HCT116 (cell line): ENCODE results near the gene SEC61A1. TPM values are rescaled to one million over a fixed set of nuclear protein-coding genes. Genes with fewer than 3 reads are reported as not detected.

Experiments
- ATAC-seq: fragments of 200-7000 bp; cut with Tn5 transposase; 2 replicates; pipeline ENCODE4 v1.9.1; 2020; ENCODE audit warnings: mild to moderate bottlenecking, moderate library complexity
- BruUV-seq: library from RNA; stranded (reverse); fragments of 400-500 nt; replicated peaks from 2 replicates; lab custom pipeline; 2021; lab: Mats Ljungman, UMichigan
- CTCF ChIA-PET: fragments of 300-600 bp; sonication (Branson Sonifier 250); formaldehyde crosslinking; loops from one replicate; lab custom pipeline; 2021; ENCODE audit warnings: antibody characterized with exemption; lab: Charles Lee
- POLR2A ChIA-PET: fragments of 300-600, 350-600 bp; sonication (Branson Sonifier 250); formaldehyde crosslinking; loops from one replicate; lab custom pipeline; 2021; ENCODE audit warnings: antibody characterized with exemption; lab: Charles Lee
- RAD21 ChIA-PET, 2 experiments: fragments of 300-600 bp; sonication (Branson Sonifier 250); formaldehyde crosslinking; loops; one replicate each; lab custom pipeline; 2023; ENCODE audit warnings: low total read pairs in 2 of 2; ENCODE audit not compliant: uncharacterized antibody in 2 of 2, unreplicated experiment in 2 of 2, low non-redundant PET in 1 of 2; lab: Charles Lee
- DNase-seq: peaks from one replicate; pipeline ENCODE4 v3.0.0-alpha.2; 2010; ENCODE audit warnings: low read depth, low spot score
- H2AFZ ChIP-seq: fragments of 200-600 bp; shearing (Covaris generic), sonication (generic); 2 replicates; pipeline ENCODE4 v1.6.1; 2017; ENCODE audit warnings: low read depth, mixed run types, mixed read lengths, antibody characterized with exemption, low read length; ENCODE audit not compliant: poor library complexity, severe bottlenecking
- H3K27ac ChIP-seq: 2 replicates; pipeline ENCODE4 v1.5.1; 2012; ENCODE audit warnings: low read depth, low read length
- H3K27me3 ChIP-seq: fragments of 200-600 bp; sonication (generic); 2 replicates; pipeline ENCODE4 v1.6.1; 2016; ENCODE audit warnings: mixed run types, low read length, mixed read lengths; ENCODE audit not compliant: insufficient read depth
- H3K36me3 ChIP-seq, 2 experiments: fragments of 200-500 bp in 1 of 2; fragments of 200-600 bp in 1 of 2; sonication (Bioruptor generic) in 1 of 2; sonication (generic) in 1 of 2; 2 replicates each; pipeline versions ENCODE4 v1.5.1 to v1.6.1; 2014 to 2016; ENCODE audit warnings: low read length in 2 of 2, inconsistent platforms in 1 of 2, mixed read lengths in 1 of 2, mixed run types in 1 of 2; ENCODE audit not compliant: insufficient read depth in 2 of 2, control insufficient read depth in 1 of 2
- H3K4me1 ChIP-seq, 2 experiments: fragments of 200-600 bp in 1 of 2; sonication (generic) in 1 of 2; 2 replicates each; pipeline versions ENCODE4 v1.5.1 to v1.6.1; 2012 to 2017; ENCODE audit warnings: low read length in 2 of 2, inconsistent platforms in 1 of 2, mild to moderate bottlenecking in 1 of 2, mixed read lengths in 1 of 2, mixed run types in 1 of 2, moderate library complexity in 1 of 2; ENCODE audit not compliant: insufficient read depth in 2 of 2, control insufficient read depth in 1 of 2
- H3K4me2 ChIP-seq: fragments of 200-600 bp; sonication (generic); 2 replicates; pipeline ENCODE4 v1.6.1; 2017; ENCODE audit warnings: mixed run types, low read length, mixed read lengths
- H3K4me3 ChIP-seq, 2 experiments: fragments of 200-600 bp in 1 of 2; sonication (generic) in 1 of 2; replicated peaks in 1 of 2; 2 replicates each; pipeline ENCODE4 v1.5.1; 2011 to 2016; ENCODE audit warnings: low read length in 2 of 2, control low read depth in 1 of 2, low read depth in 1 of 2, mild to moderate bottlenecking in 1 of 2, mixed read lengths in 1 of 2, mixed run types in 1 of 2
- H3K79me2 ChIP-seq: fragments of 200-600 bp; sonication (generic); 2 replicates; pipeline ENCODE4 v1.6.1; 2017; ENCODE audit warnings: mild to moderate bottlenecking, mixed run types, low read length, moderate library complexity, mixed read lengths; ENCODE audit not compliant: insufficient read depth
- H3K9ac ChIP-seq: fragments of 200-600 bp; sonication (generic); 2 replicates; pipeline ENCODE4 v1.6.1; 2016; ENCODE audit warnings: low read length, mixed read lengths
- H3K9me2 ChIP-seq: fragments of 200-600 bp; sonication (generic), shearing (Covaris generic); 2 replicates; pipeline ENCODE4 v1.6.1; 2017; ENCODE audit warnings: mixed run types, mild to moderate bottlenecking, moderate library complexity; ENCODE audit not compliant: insufficient read depth
- H3K9me3 ChIP-seq, 2 experiments: fragments of 200-500 bp in 1 of 2; fragments of 200-600 bp in 1 of 2; sonication (Bioruptor generic) in 1 of 2; sonication (generic) in 1 of 2; 2 replicates each; pipeline ENCODE4 v1.6.1; 2014 to 2017; ENCODE audit warnings: low read length in 2 of 2, mixed read lengths in 2 of 2, inconsistent platforms in 1 of 2, low read depth in 1 of 2, mild to moderate bottlenecking in 1 of 2, mixed run types in 1 of 2, moderate library complexity in 1 of 2; ENCODE audit not compliant: control insufficient read depth in 1 of 2, insufficient read depth in 1 of 2
- H4K20me1 ChIP-seq: fragments of 200-600 bp; sonication (generic), shearing (Covaris generic); 2 replicates; pipeline ENCODE4 v1.6.1; 2017; ENCODE audit warnings: mixed run types, mild to moderate bottlenecking, moderate library complexity; ENCODE audit not compliant: insufficient read depth
- ATF3 ChIP-seq: IDR thresholded peaks from 2 replicates; pipeline ENCODE4 v1.6.1; 2012
- CEBPB ChIP-seq: IDR thresholded peaks from 2 replicates; pipeline ENCODE4 v1.6.1; 2012; ENCODE audit warnings: low read depth
- CTCF ChIP-seq, 3 experiments: fragments of 200-600 bp in 1 of 3; sonication (generic) in 1 of 3; IDR thresholded peaks in 2 of 3; conservative IDR thresholded peaks in 1 of 3; 2 replicates each; pipeline ENCODE4 v1.5.1; 2012 to 2017; ENCODE audit warnings: low read depth in 2 of 3, low read length in 2 of 3, antibody characterized with exemption in 1 of 3, borderline replicate concordance in 1 of 3, control low read depth in 1 of 3, mild to moderate bottlenecking in 1 of 3, mixed read lengths in 1 of 3, mixed run types in 1 of 3, moderate library complexity in 1 of 3; ENCODE audit not compliant: insufficient read depth in 1 of 3
- EGR1 ChIP-seq: IDR thresholded peaks from 2 replicates; pipeline ENCODE4 v1.6.1; 2012; ENCODE audit warnings: low read depth
- ELF1 ChIP-seq: IDR thresholded peaks from 2 replicates; pipeline ENCODE4 v1.6.1; 2012; ENCODE audit warnings: low read depth, borderline replicate concordance
- EZH2phosphoT487 ChIP-seq: fragments of 200-600 bp; IDR thresholded peaks from 2 replicates; pipeline ENCODE4 v1.6.1; 2018; ENCODE audit warnings: antibody characterized with exemption, borderline replicate concordance
- FOSL1 ChIP-seq: IDR thresholded peaks from 2 replicates; pipeline ENCODE4 v1.6.1; 2012; ENCODE audit warnings: low read depth
- JUND ChIP-seq: IDR thresholded peaks from 2 replicates; pipeline ENCODE4 v1.6.1; 2012
- MAX ChIP-seq: IDR thresholded peaks from 2 replicates; pipeline ENCODE4 v1.6.1; 2012
- POLR2AphosphoS5 ChIP-seq: IDR thresholded peaks from 2 replicates; pipeline ENCODE4 v1.6.1; 2011; ENCODE audit warnings: mild to moderate bottlenecking, low read depth, low read length, moderate library complexity
- RAD21 ChIP-seq: IDR thresholded peaks from 2 replicates; pipeline ENCODE4 v1.6.1; 2012; ENCODE audit warnings: low read depth, mild to moderate bottlenecking
- REST ChIP-seq: IDR thresholded peaks from 2 replicates; pipeline ENCODE4 v1.6.1; 2012; ENCODE audit warnings: low read depth
- SRF ChIP-seq: IDR thresholded peaks from 2 replicates; pipeline ENCODE4 v1.6.1; 2012; ENCODE audit warnings: low read depth
- TCF7L2 ChIP-seq: IDR thresholded peaks from 2 replicates; pipeline ENCODE4 v1.7.0; 2011; ENCODE audit warnings: borderline replicate concordance, inconsistent platforms; ENCODE audit not compliant: insufficient read depth, insufficient read length; ENCODE audit errors: extremely low read depth
- YY1 ChIP-seq: IDR thresholded peaks from 2 replicates; pipeline ENCODE4 v1.6.1; 2011; ENCODE audit warnings: low read length, low read depth, moderate library complexity, mild to moderate bottlenecking; ENCODE audit not compliant: insufficient replicate concordance; ENCODE audit errors: extremely low read depth
- ZBTB33 ChIP-seq: IDR thresholded peaks from 2 replicates; pipeline ENCODE4 v1.6.1; 2011; ENCODE audit warnings: mild to moderate bottlenecking, low read length, moderate library complexity; ENCODE audit not compliant: insufficient replicate concordance; ENCODE audit errors: extremely low read depth
- ZNF274 ChIP-seq: fragments of 200-500 bp; sonication (Bioruptor generic); IDR thresholded peaks from 2 replicates; pipeline ENCODE4 v1.6.1; 2014; ENCODE audit warnings: mild to moderate bottlenecking, low read depth, low read length, inconsistent platforms
- intact Hi-C: fragments of 100-400 bp; cut with micrococcal nuclease; formaldehyde crosslinking; loops from 2 replicates; pipeline ENCODE4 v1.10.0; 2022
- total RNA-seq: library from RNA; stranded (reverse); gene quantifications from one replicate; pipeline ENCODE4 v1.2.1, GENCODE V29; 2021; ENCODE audit not compliant: unreplicated experiment

SEC61A1 gene
- total RNA-seq, 1 experiment from 2014 or later = 176 TPM

GRCh38 chr3:128053614-128054013 lies 1.4 kb downstream of the SEC61A1 start (continued):
- TF ChIP-seq SRF (no peak), ZBTB33 (no peak)

- no TSS peak for BruUV-seq
- DNase-seq = no peak
- no peak for ATAC-seq
- intact Hi-C loops = loop anchor here (10.0 kb wide), 1 partner anchor 460 kb away; the partner anchor contains the start of genes MCM2 and TPRA1
- Histone ChIP-seq H3K9me3 (no peaks in the 10 kb centered on the region), H3K36me3 (peaks cover 33 to 37% of the 10 kb centered on the region in 2 experiments; a peak in 3 of 4 replicates), H3K4me3 (0 out of 4 replicates have a peak overlapping the region, but pooled peaks of 1 of the 2 experiments have one; percentile 86), H3K4me1 (peaks cover 6 to 21% of the 10 kb centered on the region in 2 experiments), H3K27me3 (no peaks in the 10 kb centered on the region), H2AFZ (no peak overlapping the region), H3K9me2 (no peaks in the 10 kb centered on the region), H3K79me2 (peaks cover 65% of the 10 kb centered on the region), H3K4me2 (peak overlapping the region; percentile 86), H3K27ac (no peak overlapping the region), H4K20me1 (peaks cover 10% of the 10 kb centered on the region; the same call in 1 of the 2 replicates), H3K9ac (peak overlapping the region; percentile 81; the same call in 1 of the 2 replicates)
- CTCF ChIA-PET = no interaction called here
- POLR2A ChIA-PET = no interaction called here
- RAD21 ChIA-PET = no interaction called here
- TF ChIP-seq ATF3 = no peak
- no peak for TF ChIP-seq ELF1
- no peak for TF ChIP-seq MAX
- no peak for TF ChIP-seq RAD21
- no peak for TF ChIP-seq REST
- TF ChIP-seq FOSL1 = no peak
- TF ChIP-seq CEBPB = no peak
- no peak for TF ChIP-seq YY1
- no peak for TF ChIP-seq CTCF (IDR thresholded peaks at IDR 0.05 in 2 of 3, conservative IDR thresholded peaks at IDR 0.05 in 1 of 3; ENCODE audit: borderline replicate concordance in 1 of 3, insufficient read depth in 1 of 3, low read depth in 2 of 3, low read length in 2 of 3)
- no peak for TF ChIP-seq SRF
- TF ChIP-seq EZH2phosphoT487 = no peak
- no peak for TF ChIP-seq ZNF274
- TF ChIP-seq EGR1 = no peak
- no peak for TF ChIP-seq JUND
- no peak for TF ChIP-seq POLR2AphosphoS5
- TF ChIP-seq TCF7L2 = no peak
These were observed 2.1 kb downstream of the SEC61A1 start for GRCh38 chr3:128054367-128054766.
